ELR (cell line): ENCODE data around the gene BORCS5.

Experiments used
- DNase-seq: peaks from one replicate; pipeline ENCODE4 v3.0.0-alpha.2; 2015; ENCODE audit warnings: low read depth

Gene BORCS5

DNA sequence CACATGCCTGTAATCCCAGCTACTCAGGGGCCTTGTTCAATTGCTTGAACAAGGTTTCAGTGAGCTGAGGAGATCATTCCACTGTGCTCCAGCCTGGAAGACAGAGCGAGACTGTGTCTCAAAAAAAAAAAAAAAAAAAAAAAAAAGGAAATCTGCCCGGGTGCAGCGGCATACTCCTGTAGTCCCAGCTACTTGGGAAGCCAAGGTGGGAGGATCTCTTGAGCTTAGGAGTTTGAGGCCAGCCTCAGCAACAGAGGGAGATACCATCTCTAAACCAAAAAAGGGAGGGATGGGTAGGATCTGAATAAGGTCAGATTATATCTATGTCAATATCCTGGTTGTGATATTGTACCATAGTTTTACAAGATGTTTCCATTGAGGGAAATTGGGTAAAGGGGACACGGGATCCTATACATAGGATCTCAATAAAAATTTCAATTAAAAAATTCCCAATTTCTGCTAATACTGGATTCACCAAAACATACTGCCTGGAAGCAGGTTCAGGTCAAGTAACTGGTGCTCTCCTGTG is 76.4 kb downstream of the BORCS5 start:
- no peak for DNase-seq

DNA sequence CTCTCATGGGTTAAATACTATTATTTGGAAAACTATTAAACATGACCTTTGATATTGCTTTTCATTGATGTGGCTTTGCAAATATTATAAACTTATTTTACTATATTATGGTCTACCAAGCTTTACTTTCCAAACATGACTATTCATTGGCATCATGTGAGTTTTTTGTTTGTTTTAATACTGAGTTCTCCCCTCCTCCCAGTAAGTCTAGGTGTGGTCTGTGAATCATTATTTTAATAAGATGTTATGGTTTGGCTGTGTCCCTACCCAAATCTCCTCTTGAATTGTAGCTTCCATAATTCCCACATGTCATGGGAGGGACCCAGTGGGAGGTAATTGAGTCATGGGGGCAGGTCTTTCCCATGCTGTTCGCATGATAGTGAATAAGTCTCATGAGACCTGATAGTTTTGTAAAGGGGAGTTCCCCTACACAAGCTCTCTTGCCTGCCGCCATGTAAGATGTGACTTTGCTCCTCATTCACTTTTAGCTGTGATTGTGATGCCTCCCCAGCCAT is 80.0 kb downstream of the BORCS5 start:
- DNase-seq, result peak; percentile 20

DNA sequence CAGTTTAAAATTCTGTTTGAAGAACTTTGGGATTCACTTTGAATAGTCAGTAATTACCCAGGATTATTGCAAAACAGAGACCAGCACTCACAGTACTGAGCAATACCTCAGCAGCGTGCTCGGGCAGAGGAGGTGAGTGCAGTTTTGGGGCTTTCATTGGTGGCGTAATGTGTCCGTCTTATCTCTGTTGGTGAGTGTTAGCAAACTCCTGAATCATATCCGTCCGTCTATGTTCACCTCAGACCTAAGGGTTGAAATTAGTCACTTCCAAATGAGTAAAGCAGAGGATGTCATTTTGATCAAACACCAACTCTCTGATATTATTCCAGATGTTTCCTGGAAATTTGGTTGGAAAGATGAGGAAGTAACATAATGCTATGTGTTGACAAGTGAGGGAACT is 82.8 kb downstream of the BORCS5 start:
- DNase-seq, result peak; percentile 96

DNA sequence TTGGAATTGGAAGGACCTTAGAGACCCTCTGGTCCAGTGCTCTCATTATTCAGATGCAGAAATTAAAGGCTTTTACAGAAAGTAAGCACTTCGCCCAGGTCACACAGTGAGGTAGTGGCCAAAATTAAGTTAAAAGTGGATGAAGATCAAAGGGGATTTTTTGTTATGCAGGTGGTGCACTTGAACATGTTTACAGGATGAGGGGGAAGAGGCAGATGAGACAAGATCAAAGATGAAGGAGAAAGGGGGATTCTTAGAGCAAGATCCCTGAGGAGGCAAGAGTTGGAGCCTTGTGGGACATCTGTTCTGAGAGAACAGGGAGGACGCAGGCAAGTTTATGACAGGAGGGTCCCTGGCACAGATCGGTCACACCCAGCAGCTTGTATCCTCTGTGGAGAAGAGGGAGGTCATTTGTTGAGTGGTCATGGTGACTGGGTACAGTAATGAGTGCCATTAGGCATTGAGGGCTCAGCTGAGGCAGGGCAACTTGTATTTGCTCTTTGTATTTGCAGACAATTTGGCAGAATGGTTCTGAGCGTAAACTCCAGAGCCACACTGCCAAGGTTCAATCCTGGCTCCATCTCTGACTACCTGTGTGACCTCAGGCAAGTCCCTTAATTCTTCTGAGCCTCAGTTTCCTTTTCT is 84.0 kb downstream of the BORCS5 start:
- DNase-seq, result no peak

DNA sequence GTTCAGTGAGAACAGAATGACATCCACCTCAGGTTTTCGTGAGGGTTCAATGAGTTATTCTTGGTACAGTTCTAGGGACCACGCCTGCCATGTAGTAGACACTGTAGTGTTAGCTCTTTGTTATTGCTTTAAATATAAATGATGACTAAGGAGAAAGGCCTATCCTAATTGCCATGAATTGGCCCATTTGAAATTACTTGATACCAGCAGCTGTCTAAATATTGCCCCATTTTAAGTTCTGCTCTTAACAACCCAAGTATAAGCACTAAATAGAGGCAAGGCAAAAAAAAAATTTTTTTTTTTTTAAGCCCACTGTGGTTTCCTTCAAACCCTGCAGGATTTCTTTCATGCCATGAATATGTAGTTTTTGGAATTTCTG is 84.5 kb downstream of the BORCS5 start:
- no peak for DNase-seq

DNA sequence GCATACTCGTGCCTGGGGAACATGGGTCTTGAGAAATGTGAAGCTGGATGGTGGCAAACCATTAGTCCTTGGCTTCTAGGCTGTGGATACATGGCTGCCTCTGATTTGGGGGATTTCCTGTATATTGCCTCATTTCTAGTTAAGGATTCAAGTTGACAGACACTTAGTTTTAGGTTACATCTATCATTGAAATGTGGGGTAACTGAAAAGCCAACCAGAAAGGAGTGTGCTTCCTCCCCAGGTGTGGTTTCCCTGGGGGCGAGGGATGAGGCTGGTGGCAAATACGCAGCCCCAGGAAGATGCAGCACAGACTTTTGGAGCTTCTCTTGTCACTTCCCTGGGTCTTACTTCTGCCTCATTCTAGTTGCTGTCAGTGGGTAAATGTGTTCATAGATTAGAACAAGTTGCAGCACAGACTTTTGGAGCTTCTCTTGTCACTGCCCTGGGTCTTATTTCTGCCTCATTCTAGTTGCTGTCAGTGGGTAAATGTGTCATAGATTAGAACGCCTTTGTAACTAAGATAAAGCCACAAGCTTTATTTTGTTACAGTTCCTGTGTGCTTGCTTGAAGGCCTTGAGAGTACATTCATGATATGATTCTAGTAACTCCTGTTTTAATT is 85.1 kb downstream of the BORCS5 start:
- DNase-seq, result peak; percentile 28

DNA sequence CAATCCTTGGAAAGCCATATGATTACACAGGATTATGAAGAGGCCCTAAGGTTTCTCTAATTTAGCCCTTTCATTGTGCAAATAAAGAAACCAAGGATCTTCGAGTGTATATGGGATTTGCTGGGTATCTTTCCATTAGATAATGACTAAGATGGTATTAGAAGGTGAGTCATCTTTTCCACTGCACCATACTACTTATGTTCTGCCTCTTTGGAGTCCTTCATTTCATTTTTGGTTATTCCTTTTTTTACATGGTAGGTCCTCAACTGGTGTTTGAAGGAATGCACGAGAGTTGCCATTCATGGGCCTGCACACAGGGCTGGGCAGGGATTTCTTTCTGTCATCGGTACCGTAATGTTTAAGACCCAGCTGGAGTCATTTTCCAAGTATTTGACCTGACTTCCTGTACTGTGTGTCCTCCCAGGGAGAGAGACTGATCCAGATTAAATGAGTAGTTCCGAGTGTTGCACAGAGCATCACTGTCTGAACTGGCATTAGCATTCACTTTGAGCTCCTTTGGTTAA is 85.7 kb downstream of the BORCS5 start:
- peak; percentile 71 for DNase-seq

DNA sequence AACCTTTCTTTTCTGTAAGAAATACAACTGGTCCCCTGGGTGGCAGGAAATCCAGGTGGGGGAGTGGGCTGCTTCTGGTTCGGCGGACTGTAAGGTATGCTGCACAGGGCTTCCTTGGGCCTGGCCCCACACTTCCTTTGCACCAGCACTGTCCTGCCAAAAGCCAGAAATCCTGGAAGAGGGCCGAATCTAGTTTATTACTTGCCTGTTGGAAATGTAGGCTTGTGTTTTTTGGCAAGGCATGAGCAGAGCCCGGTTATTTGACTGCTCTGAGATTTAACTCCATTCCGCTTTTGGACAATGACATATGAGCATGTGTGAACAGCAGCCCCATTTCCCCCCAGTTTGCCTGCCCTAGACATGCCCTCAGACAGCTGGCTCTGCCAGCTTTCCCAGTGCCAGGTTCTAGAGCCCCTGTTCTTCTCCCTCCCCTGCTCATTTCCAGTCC is 86.6 kb downstream of the BORCS5 start:
- no peak for DNase-seq

DNA sequence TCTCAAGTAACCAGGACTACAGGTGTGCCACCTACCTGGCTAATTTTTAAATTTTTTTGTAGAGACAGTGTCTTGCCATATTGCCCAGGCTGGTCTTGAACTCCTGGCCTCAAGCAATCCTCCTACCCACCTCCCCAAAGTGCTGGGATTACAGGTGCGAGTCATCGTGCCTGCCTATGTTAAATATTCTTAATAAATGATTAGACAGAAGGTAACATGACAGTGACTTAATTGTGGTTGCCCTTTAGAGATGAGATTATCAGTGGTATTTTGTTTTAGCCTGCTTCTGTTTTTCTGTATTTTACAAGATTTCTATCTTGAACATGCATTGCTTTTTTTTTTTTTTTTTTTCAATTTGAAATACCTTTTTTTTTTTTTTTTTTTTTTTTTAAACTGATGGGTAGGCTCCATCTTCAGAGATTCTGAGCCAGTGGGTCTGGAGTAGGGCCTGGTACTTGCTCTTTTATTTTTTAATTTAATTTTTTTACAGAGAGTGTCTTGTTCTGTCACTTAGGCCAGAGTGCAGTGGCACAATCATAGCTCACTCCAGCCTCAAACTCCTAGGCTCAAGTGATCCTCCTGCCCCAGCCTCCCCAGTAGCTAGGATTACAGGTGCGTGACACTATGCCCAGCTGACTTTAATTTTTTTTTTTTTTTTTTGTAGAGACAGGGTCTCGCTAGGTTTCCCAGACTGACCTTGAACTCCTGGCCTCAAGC is 88.4 kb downstream of the BORCS5 start:
- DNase-seq, result no peak

DNA sequence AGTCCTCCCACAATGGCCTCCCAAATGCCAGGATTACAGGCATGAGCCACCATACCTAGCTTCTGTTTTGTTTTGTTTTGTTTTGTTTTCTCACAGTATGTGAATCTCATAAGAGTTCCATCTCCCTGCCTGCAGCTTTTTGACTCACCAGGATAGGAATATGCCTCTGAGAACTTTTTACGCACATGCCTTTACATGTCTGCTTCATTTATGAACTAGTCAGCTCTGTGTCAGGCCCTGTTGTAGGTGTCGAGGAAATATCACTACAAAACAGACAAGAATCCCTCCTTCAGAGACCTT is 89.0 kb downstream of the BORCS5 start:
- DNase-seq, result peak; percentile 9

DNA sequence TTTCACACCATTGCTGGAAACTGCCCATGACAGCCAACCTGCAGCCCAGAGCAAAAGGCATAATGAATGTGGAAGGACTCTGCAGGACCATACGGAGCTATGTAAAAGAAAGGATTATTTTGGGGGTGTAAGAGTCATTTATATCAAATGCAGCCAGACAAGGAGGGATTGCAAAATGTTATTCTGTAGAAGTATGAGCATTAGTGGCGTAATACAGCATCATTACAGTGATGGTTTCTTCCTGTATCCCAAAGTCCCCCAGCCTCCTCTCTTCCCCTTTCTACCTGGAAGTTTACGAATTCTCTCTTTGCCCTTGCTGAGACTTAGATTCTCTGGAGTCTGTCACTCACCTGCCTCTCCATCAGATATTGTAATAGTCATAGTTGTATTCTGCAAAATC is 89.9 kb downstream of the BORCS5 start:
- DNase-seq, result no peak

DNA sequence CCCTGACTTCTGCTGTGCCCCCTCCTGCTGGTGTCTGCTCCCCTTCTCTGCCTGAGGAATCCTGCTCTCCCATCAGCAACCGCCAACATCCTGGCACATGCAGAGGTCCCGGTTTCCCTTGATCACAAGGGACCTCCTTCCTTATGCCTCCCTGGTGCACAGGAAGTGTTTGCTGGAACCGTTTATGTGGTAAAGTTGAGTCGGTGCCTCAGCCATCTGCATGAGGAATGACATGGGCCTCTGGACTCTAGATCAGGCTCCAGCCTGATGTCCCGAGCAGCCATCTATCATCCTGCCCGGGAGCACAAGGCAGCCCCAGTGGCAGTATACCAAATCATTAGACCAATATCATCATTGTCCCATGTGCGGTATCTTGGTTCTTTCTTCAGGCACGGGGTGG is 90.4 kb downstream of the BORCS5 start:
- peak; percentile 8 for DNase-seq

DNA sequence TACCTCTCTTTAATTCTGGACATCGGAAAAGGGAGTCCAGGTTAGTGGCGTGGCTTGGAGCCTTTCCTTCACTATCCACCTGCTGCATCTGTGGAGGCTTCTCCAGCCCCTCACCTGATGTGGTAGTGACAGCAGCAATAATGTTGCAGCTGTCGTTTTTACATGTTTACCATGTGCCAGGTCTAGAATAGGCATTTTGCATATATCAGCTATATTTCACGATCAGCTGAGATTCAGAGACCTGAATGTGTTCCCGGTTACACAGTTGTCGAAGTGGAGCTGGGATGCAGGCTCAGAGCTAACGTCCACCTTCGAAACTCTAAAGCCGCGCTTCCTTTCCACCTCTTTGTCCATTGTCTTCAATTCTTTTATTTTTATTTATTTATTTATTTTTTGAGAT is 91.0 kb downstream of the BORCS5 start:
- no peak for DNase-seq

DNA sequence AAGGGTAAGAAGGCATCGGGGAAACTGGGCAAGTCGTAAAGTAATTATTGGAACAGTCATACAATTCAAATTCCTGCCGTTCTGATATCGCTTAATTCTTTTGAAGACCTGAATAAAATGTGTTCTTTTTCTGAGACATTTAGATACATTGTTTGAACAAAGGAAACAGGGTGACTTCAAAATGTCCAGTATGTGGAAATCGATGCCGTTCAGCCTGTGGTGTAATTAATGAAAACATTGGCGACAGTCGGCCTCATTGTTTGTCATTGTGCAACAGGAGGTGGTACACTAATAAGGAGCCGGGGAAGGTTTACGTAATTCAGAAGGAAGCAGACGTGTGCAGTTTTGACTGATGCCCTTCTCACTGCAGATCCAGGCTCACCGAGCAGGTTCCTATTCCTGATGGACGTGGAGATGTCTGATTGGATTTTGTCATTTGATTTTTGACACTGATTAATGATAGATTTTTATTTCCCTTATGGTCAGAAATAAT is 92.7 kb downstream of the BORCS5 start:
- no peak for DNase-seq

DNA sequence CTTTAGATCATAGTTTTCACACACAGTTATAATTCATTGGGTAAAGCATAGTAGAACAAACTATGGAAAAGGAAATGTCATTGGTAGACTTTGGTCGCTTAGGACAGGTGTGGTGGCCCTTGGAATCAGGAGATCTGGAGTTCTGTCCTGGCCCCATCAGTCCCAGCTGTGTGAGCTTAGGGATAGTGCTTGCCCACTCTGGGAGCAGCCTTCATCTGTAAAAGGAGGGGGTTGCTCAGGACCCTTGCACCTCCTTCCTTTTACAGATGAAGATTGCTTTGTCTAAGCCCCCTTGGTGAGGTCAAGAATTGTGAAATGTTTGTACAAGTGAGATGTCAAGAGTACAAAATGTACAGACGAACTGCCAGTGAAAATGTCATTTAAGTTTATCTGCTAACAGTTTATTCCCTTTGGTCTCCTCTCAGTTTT is 93.2 kb downstream of the BORCS5 start:
- no peak for DNase-seq

DNA sequence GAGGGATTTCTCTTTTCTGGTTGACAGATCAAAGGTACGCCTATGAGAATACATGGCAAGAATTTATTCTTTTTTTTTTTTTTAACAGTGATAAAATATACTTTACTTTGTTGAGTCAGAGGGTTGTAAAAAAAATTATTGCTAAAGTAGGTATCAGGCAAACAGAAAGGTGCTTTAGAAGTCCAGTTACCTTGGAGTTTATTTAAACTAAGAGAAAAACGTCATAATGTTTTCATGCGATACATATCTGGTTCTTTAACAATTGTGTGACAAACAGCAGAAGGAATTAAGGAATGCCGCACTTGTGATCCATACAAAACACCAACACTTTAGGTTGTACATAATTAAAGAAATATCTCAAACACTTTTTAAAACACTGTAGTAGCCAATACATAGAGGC is 94.2 kb downstream of the BORCS5 start:
- no peak for DNase-seq

DNA sequence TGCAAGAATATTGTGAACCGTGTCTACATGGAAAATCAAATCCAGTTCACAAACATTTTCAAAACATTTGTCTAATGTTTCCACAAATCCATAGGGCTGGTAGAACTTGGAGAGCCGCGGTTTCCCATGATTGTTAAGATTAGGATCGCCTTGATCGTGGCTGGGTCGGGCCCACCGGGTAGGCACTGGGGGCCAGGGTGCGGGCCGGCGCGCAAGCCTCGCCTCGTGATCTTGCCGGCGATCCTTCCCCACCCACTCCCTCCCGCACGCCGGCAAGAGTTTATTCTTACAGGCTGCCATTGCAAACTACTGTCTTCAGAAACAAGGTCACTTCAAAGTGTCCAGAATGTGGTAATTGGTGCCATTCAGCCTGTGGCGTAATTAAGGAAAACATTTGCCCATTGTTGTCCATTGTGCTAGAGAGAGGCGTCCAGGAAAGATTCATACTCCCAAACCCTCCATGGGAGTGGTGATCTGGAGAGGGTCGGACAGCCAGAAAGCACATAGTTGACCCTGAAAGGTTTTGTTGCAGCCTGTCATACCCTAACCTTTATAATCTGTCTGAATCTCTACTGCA is 95.5 kb downstream of the BORCS5 start:
- no peak for DNase-seq

DNA sequence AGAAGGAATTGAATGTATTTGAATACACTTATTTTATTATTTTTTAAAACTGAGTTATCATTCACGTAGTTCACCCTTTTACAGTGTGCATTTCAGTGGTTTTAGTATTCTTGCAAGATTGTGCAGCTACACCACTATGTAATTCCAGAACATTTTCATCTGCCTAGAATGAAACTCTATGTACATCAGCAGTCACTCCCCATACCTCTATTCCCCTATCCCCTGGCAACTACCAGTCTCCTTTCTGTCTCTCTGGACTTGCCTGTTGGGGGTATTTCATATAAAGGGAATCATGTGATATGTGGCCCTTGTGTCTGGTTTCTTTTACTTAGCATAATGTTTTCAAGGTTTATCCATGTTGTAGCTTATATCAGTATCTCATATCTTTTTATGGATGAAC is 96.8 kb downstream of the BORCS5 start:
- DNase-seq, result no peak

DNA sequence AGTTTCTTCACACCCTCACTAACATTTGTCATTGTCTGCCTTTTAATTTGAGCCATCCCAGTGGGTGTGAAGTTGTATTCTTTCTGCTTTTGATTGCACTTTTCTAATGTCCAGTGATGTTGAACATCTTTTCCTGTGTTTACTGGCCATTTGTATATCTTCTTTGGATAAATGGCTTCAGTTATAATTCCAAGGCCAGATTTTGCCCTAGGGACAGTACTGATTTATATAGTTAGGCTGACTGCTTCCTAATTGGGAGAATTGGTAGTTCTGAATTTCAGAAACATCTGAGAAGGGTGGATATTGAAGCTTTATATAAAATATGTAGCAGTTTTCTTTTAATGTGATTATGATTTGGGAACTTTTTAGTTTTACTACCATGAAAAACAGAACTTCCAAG is 97.4 kb downstream of the BORCS5 start:
- DNase-seq, result no peak

DNA sequence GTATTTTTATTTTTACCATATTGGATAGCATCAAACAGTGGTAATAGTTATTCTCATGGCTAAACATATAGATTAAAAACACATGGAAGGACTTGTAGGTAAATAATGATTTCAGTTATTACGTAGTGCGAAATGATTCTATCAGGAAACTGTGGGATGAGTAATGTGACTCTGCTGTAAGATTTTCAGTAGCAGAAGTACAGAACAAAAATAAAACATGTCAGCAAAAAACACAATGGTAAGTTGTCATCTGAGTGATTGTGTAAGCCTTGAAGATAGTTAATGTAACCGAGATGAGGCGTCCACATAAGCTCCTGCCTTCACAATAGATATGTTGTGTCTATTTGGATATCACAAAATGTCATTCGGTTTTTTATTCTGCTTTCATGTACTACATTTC is 99.8 kb downstream of the BORCS5 start:
- peak; percentile 7 for DNase-seq

DNA sequence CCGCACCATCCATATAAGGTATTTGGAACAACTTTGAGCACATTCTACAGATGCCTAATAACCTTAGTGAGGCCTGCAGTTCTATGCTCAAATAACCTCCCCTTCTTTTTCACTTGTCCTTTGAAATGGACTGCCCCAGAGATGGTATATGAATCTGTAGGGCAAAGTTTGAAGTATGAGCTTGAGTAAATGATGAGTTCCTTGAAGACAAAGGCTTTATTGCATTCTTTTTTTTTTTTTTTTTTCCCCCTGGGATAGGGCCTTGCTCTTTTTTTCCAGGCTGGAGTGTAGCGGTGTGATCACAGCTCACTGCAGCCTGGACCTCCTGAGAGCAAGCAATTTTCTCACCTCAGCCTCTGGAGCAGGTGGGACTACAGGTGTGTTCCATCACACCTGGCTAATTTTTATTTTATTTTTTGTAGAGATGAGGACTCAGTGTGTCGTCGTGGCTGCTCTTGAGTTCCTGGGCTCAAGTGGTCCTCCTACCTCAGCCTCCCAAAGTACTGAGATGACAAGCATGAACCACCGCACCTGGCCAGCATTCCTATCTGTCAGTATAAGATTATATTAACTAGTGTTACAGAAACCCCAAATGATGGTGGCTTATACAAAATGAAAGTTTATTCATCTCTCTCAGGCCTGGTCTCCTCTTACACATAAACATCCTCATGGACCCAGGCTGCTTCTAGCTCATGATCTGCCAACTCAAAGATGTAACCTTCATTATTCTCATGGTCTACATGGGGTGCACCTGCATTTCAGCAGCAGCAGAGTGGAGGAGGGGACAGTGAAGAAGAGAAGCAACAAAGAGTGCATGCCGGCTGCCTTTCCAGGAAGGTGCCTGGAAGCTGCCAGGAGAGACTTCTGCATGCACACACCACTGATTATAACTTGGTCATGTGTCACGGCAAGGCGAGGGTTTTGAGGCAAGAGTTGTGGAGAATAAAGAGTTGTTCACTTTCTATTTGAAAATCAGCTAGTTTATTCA is 104.4 kb downstream of the BORCS5 start:
- no peak for DNase-seq
